GM19467 (cell line): Measurements from ENCODE around the gene LNP1.
A peak's percentile ranks its signal among the peaks of the same experiment; 100 is the strongest.

ENCODE experiments used
- ATAC-seq: cut with Tn5 transposase; IDR thresholded peaks from one replicate; pipeline ENCODE4 v1.9.1; 2021; ENCODE audit warnings: mild to moderate bottlenecking, moderate library complexity; ENCODE audit not compliant: unreplicated experiment

Gene LNP1

DNA sequence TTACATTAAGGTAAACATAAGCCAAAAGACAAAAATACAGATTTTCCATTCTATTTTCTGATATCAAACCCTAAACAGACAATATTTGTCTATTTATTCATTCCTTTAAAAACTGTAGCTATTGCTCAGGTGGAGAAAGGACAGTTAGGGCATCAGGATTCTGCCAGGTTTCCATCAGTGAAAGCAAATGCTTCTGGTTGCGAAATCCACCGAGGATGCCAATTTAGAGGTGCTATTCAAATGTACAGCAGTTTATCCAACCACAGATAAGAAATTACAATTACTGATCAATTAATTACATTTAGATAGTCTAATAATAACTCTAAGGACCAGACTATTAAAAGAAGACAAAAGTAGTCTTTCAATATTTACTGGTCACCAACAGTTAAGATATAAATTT lies 4.4 kb upstream of the LNP1 start:
- no peak for ATAC-seq

- no peak for ATAC-seq
Observed at GRCh38 chr3:100399341-100400071, 1.8 kb upstream of the LNP1 start.

DNA sequence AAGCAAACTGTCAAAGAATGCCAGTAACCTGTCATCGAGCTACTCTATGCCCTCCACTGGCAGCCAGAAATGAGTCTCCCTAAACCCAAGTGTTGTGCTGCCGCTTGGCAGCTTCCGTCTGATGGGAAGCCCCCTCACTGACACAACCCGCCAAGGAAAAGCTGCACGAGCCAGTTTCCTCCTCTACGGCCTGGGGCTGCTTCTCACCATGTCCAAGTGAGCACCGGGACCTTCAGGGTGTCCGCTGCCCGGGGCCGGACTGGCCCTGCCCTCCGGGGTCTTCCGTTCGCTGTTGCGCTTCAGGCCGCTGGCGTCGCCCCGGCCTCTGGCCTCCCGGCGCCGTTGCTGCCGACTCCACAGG lies 940 bp upstream of the LNP1 start:
- ATAC-seq: peak; percentile 5

- ATAC-seq: peak; percentile 13
Observed at GRCh38 chr3:100401674-100402041, 319 bp downstream of the LNP1 start.

- ATAC-seq: no peak
Observed at GRCh38 chr3:100402256-100402655, 917 bp downstream of the LNP1 start.

DNA sequence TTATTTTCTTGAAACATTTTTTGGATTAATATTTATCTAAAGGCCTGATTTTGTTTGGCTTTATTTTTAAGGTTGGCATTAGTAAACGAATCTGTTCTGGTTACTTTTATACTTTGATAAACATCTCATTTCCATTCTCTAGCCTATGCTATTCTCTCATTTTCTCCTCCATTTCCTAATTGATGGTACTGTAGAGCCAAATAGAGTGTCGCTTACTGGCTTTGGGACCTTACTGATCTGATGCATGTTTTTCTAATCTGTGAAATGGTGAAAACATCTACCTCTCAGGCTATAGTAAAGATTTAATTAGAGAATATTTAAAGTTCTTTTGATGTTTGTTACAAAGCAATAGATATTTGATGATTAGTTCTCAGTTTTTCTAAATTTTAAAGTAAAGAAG lies 1.6 kb downstream of the LNP1 start:
- ATAC-seq: no peak

DNA sequence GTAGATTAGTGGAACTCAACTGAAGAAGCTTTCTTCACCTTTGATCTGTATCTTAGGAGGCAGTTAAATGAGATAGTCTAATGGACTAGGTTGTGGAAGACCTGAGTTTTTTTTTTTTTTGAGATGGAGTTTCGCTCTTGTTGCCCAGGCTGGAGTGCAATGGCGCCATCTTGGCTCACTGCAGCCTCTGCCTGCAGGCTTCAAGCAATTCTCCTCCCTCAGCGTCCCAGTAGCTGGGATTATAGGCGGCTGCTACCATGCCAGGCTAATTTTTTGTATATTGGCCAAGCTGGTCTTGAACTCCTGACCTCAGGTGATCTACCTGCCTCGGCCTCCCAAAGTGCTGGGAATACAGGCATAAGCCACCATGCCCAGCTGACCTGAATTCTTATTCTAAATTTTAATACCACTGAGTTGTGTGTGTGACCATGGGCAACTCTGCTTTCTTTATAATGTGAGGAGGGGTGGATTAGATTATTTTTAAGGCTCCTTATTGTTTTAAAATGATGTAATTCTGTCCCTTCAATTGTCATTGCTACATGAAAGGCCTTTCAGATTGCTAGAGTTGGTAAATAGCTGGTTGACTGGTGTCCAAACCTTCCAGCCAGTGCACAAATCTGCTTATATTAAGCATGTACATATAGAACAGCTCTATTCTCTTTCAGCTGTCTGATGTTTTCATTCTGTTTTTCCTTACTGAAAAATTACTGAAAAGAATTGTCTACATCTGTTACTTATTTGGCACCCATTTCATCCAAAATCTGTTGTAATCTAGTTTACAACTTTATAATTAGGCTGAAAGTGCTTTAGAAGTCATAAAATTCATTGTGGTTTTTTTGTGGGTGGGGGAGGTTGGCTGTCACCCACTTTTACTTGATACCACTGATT lies 2.3 kb downstream of the LNP1 start:
- no peak for ATAC-seq

GRCh38 chr3:100404250-100404548 lies 2.9 kb downstream of the LNP1 start:
- ATAC-seq: no peak

DNA sequence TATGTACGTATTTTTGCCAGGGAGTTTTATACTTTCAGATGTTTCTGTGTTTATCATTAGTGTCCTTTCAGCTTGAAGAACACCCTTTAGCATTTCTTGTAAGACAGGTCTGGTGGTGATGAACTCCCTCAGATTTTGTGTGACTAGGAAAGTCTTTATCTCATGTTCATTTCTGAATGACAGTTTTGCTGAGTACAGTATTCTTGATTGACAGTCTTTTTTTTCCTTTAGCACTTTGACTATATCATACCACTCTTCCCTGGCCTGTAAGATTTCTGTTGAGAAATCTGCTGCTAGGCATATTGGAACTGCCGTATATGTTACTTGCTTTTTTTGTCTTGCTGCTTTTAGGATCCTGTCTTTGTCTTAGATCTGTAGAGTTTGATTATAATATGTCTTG lies 5.8 kb downstream of the LNP1 start:
- ATAC-seq: no peak

GRCh38 chr3:100407977-100408532 lies 6.7 kb downstream of the LNP1 start:
- no peak for ATAC-seq

- ATAC-seq: no peak
Observed at GRCh38 chr3:100411091-100411982, 10.0 kb downstream of the LNP1 start.

- no peak for ATAC-seq
Observed at GRCh38 chr3:100412912-100413590, 11.7 kb downstream of the LNP1 start.

GRCh38 chr3:100413613-100414012 lies 12.3 kb downstream of the LNP1 start:
- ATAC-seq: no peak

DNA sequence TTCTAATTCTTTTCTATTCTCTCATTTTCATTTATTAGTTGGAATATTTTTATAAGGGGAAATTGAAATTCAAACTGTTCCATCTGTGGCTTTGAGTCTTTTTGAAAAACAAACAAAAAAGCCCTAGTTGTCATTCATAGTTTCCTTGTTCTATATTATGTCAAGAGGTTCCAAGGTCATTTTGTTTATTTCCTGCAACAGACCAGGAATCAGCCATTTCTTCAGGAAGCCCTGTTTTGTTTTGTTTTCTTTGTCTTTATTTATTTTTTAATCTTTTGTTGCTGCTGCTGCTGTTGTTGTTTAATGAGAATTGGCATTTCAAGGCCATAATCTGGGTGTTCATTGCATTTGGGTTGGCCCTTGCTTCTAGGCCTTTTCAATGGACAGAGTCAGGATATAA lies 14.8 kb downstream of the LNP1 start:
- no peak for ATAC-seq

DNA sequence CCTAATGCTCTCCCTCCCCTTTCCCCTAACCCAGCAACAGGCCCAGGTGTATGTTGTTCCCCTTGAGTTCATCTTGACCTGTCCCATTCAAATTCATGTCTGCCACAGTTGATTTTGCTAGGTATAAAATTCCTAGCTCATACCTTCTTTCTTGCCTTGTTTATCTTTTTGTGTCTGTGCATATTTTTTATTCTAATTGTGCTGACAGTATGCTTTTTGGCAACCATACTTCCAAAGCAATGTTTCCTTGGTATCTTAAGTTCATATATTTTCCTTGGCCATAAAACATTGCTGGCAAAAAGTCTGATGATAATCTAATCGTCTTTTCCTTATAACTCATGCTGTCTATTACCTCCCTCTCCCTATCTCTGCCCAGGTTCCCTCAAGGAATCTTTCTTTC lies 15.5 kb downstream of the LNP1 start:
- ATAC-seq: no peak

GRCh38 chr3:100419406-100419805 lies 18.1 kb downstream of the LNP1 start:
- no peak for ATAC-seq

DNA sequence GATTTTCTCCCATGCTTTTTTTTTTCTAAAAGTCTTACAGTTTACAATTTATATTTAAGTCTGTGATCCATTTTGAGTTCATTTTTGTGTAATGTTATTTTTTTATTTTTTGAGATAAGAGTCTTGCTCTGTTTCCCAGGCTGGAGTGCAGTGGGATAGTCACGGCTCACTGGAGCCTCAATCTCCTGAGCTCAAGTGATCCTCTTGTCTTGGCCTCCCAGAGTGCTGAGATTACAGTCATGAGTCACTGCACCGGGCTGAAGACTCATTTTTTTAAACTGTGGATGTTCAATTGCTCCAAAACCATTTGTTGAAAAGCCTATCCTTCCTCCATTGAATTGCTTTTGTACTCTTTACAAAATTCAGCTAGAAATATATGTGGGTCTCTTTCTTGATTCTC lies 19.5 kb downstream of the LNP1 start:
- no peak for ATAC-seq

- no peak for ATAC-seq
Observed at GRCh38 chr3:100423611-100424010, 22.3 kb downstream of the LNP1 start.

DNA sequence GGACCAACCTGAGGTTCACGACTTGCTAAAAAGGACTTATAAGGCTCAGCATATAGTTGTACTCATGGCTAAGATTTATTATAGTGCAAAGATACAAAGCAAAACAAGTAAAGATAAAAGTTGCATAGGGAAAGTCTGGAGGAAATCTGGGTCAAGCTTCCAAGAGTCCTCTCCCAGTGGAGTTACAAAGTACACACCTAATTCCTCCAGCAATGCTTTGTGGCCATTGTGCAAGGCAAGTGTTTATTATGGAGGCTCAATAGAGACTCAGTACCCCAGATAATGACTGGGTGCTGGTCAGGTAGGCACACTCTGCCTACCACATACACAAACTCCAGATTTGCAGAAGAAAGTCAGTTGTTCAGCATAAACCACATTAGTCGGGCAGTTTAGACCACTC lies 22.9 kb downstream of the LNP1 start:
- ATAC-seq: no peak

GRCh38 chr3:100425316-100425715 lies 24.0 kb downstream of the LNP1 start:
- no peak for ATAC-seq
